Measurements from ENCODE around the gene ABCC12. TPM values are rescaled to one million over a fixed set of nuclear protein-coding genes. Genes with fewer than 3 reads are reported as not detected.

ABCC12 gene
- total and polyA plus RNA-seq, 2 donors (not counting 1 experiment from before 2014, with no cell fraction given) = not detected

- H3K9ac ChIP-seq (ENCODE audit: low read length) = no peak overlapping the region
- ChIA-PET POLR2A (no interaction called here), CTCF (interaction anchor here (1.0 to 3.0 kb wide), 3 partner anchors 9 to 1226 kb away, joined by 3 to 20 read pairs (median 3); no protein-coding TSS in a partner anchor)
- no peak overlapping the region for H2AFZ ChIP-seq (ENCODE audit: insufficient read depth, low read depth, low read length, poor library complexity, severe bottlenecking)
- no peaks in the 10 kb centered on the region for H4K20me1 ChIP-seq (ENCODE audit: control insufficient read depth, insufficient read depth, low read length, poor library complexity, severe bottlenecking)
- intact Hi-C loops (cut with micrococcal nuclease) = no loop called here
- DNase-seq (no peak), ATAC-seq (ENCODE audit: low read depth) (no peak)
- no peak overlapping the region for H3K27ac Mint-ChIP-seq
- H3K27ac ChIP-seq (ENCODE audit: low read length in 2 of 2) = no peak overlapping the region
- H3K4me1 ChIP-seq (ENCODE audit: control insufficient read depth in 2 of 2, insufficient read depth in 2 of 2, low read length in 2 of 2) = no peaks in the 10 kb centered on the region
- H3K79me2 ChIP-seq (ENCODE audit: control insufficient read depth, insufficient read depth, low read length) = no peaks in the 10 kb centered on the region
- no peaks in the 10 kb centered on the region for H3K9me3 Mint-ChIP-seq (ENCODE audit: insufficient read depth)
- no peak for TF ChIP-seq CTCF (IDR thresholded peaks at IDR 0.05)
- TF ChIP-seq EZH2 (IDR thresholded peaks at IDR 0.05; ENCODE audit: borderline replicate concordance, insufficient read depth, low read depth, low read length, poor library complexity, severe bottlenecking) = no peak
- H3K4me3 Mint-ChIP-seq = no peak overlapping the region
- H3K27me3 Mint-ChIP-seq = peaks cover 10% of the 10 kb centered on the region
- H3K4me3 ChIP-seq (ENCODE audit: control extremely low read depth in 1 of 5, extremely low read depth in 1 of 5, insufficient read depth in 1 of 5, low read depth in 2 of 5, low read length in 4 of 5) = no peak overlapping the region
- no peaks in the 10 kb centered on the region for H3K4me1 Mint-ChIP-seq
- H3K36me3 ChIP-seq (replicated peaks in 1 of 2; ENCODE audit: control extremely low read depth in 1 of 2, control insufficient read depth in 1 of 2, extremely low read depth in 1 of 2, insufficient read depth in 2 of 2, low read length in 1 of 2) = no peaks in the 10 kb centered on the region
- no peak overlapping the region for H3K4me2 ChIP-seq (replicated peaks; ENCODE audit: low read depth, low read length, poor library complexity, severe bottlenecking)
- H3K27me3 ChIP-seq (replicated peaks in 1 of 4; ENCODE audit: control extremely low read depth in 1 of 4, control insufficient read depth in 3 of 4, insufficient read depth in 4 of 4, low read length in 3 of 4) = no peaks in the 10 kb centered on the region
- H3K9me3 ChIP-seq (ENCODE audit: control extremely low read depth in 1 of 3, control insufficient read depth in 2 of 3, insufficient read depth in 1 of 3, low read length in 2 of 3) = no peaks in the 10 kb centered on the region
- WGBS (ENCODE audit: insufficient coverage) = 50% methylated on average over 1 of the region's 1 CpG
These were observed 18.1 kb upstream of the ABCC12 start for GRCh38 chr16:48173889-48174288.

DNA sequence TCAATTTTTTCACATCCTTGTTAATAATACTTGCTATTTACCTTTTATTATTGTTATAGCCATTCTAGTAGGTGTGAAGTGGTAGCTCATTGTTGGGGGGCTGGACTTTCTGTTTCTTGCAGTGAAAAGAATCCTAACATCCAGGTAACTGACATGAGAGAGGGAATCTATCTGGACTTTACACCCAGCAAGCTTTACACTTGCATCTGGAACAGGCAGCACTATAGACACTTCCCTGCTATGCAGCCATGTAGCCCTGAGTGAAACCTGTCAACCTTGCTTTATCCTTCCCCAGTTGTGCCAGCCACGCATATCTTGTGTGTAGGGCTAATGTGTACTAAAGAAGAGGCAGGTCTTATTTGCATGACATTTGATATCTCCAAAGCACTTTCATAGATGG is 16.9 kb upstream of the ABCC12 start:
- Histone ChIP-seq H3K36me3 (replicated peaks in 1 of 2; ENCODE audit: control extremely low read depth in 1 of 2, control insufficient read depth in 1 of 2, extremely low read depth in 1 of 2, insufficient read depth in 2 of 2, low read length in 1 of 2) (no peaks in the 10 kb centered on the region), H3K27ac (ENCODE audit: low read length in 2 of 2) (no peak overlapping the region), H3K9ac (ENCODE audit: low read length) (no peak overlapping the region), H3K79me2 (ENCODE audit: control insufficient read depth, insufficient read depth, low read length) (no peaks in the 10 kb centered on the region), H3K4me3 (ENCODE audit: control extremely low read depth in 1 of 5, extremely low read depth in 1 of 5, insufficient read depth in 1 of 5, low read depth in 2 of 5, low read length in 4 of 5) (no peak overlapping the region), H3K9me3 (ENCODE audit: control extremely low read depth in 1 of 3, control insufficient read depth in 2 of 3, insufficient read depth in 1 of 3, low read length in 2 of 3) (no peaks in the 10 kb centered on the region), H3K4me2 (replicated peaks; ENCODE audit: low read depth, low read length, poor library complexity, severe bottlenecking) (no peak overlapping the region), H2AFZ (ENCODE audit: insufficient read depth, low read depth, low read length, poor library complexity, severe bottlenecking) (no peak overlapping the region), H3K27me3 (replicated peaks in 1 of 4; ENCODE audit: control extremely low read depth in 1 of 4, control insufficient read depth in 3 of 4, insufficient read depth in 4 of 4, low read length in 3 of 4) (no peaks in the 10 kb centered on the region), H4K20me1 (ENCODE audit: control insufficient read depth, insufficient read depth, low read length, poor library complexity, severe bottlenecking) (no peaks in the 10 kb centered on the region), H3K4me1 (ENCODE audit: control insufficient read depth in 2 of 2, insufficient read depth in 2 of 2, low read length in 2 of 2) (no peaks in the 10 kb centered on the region)
- H3K4me1 Mint-ChIP-seq = no peaks in the 10 kb centered on the region
- H3K27ac Mint-ChIP-seq = no peak overlapping the region
- intact Hi-C loops (cut with micrococcal nuclease) = no loop called here
- ATAC-seq (ENCODE audit: low read depth) (no peak), DNase-seq (no peak)
- H3K4me3 Mint-ChIP-seq = no peak overlapping the region
- CTCF ChIA-PET = interaction anchor here (0.9 kb wide), 1 partner anchor 13 kb away, joined by 3 read pairs; no protein-coding TSS in a partner anchor
- H3K27me3 Mint-ChIP-seq = peaks cover 10% of the 10 kb centered on the region
- TF ChIP-seq CTCF (IDR thresholded peaks at IDR 0.05) (no peak), EZH2 (IDR thresholded peaks at IDR 0.05; ENCODE audit: borderline replicate concordance, insufficient read depth, low read depth, low read length, poor library complexity, severe bottlenecking) (no peak)
- no peaks in the 10 kb centered on the region for H3K9me3 Mint-ChIP-seq (ENCODE audit: insufficient read depth)
- no CpG with 5 or more reads among the region's 1 CpG for WGBS (ENCODE audit: insufficient coverage)
- POLR2A ChIA-PET = no interaction called here
